Measurements from ENCODE around the gene CC2D2A.
"Not testable (repeated sequence)": the region's sequence is repeated elsewhere in the genome, so short reads cannot be mapped to it uniquely, and the experiment has no call there.

Gene CC2D2A

GRCh38 chr4:15558561-15558960 lies 88.9 kb downstream of the CC2D2A start:
- no peak for DNase-seq (ENCODE audit: low read depth)

GRCh38 chr4:15562114-15562513 lies 92.4 kb downstream of the CC2D2A start:
- DNase-seq (ENCODE audit: low read depth) = no peak

- DNase-seq (ENCODE audit: low read depth) = no peak
Measured at GRCh38 chr4:15562623-15563022, 92.9 kb downstream of the CC2D2A start.

DNA sequence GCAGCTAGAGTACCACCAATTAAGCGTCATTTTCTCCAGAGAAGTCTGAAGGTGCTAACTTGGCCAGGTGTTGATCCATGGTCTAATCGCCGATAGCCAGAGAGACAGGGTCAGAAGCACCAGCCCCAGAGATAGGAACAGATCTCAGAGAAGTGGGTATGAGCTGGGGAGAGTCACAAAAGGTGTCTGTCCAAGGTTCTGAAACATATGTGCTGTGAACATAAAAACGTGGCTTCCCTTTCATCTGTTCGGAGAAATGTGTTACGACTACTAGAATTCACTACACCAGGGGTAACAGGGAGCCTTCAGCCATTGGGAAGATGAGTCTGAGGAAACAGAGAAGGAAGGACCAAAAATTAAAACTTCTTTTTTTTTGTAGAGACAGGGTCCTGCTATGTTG lies 94.2 kb downstream of the CC2D2A start:
- DNase-seq (ENCODE audit: low read depth) = no peak

- DNase-seq (ENCODE audit: low read depth) = no peak
Measured at GRCh38 chr4:15568821-15569220, 99.1 kb downstream of the CC2D2A start.

GRCh38 chr4:15569746-15570145 lies 100.1 kb downstream of the CC2D2A start:
- DNase-seq (ENCODE audit: low read depth) = no peak

GRCh38 chr4:15575966-15576365 lies 106.3 kb downstream of the CC2D2A start:
- no peak for DNase-seq (ENCODE audit: low read depth)

GRCh38 chr4:15577508-15577907 lies 107.8 kb downstream of the CC2D2A start:
- no peak for DNase-seq (ENCODE audit: low read depth)

DNA sequence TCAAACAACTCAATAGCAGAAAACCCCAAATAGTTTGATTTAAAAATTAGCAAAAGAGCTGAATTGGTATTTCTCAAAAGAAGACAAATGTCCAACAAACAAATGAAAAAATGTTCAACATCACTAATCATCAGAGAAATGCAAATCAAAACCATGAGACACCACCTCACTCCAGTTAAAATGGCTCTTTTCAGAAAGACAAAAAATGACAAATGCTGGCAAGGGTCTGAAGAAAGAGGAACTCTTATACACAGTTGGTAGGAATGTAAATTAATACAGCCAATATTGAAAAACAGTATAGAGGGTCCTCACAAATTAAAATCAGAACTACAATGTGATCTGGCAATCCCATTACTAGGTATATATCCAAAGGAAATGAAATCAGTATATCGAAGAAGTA lies 115.1 kb downstream of the CC2D2A start:
- DNase-seq (ENCODE audit: low read depth) = no peak

DNA sequence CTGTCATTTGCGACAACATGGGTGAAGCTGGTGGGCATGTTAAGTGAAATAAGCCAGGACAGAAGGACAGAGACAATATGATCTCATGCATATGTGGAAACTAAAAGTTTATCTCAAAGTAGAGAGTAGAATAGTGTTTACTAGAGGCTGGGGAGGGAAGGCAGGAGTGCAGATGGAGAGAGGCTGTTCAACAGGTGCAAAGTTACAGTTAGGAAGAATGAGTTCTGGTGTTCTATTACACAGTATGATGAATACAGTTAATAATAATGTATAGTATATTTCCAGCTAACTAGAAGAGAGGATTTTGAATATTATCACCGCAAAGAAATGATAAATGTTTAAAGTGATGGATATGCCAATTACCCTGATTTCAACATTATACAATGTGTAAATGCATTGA lies 115.6 kb downstream of the CC2D2A start:
- DNase-seq (ENCODE audit: low read depth) = no peak

DNA sequence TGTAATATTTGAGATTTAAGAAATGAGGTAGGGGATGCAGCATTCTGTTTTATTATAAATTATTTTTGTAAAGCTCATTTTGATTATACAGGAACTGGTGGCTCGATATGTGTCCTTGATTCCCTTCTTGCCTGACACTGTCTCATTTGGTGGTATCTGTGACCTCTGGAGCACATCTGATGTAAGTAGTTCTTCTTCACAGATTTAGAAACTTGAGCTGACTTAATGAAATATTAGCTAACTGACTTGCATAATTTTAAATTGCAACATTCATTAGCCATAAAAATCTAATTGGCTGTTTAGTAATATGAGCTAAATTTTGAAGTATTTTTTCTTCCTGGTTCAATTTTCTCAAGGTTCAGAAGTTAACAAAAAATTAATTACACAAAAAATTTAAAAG lies 116.4 kb downstream of the CC2D2A start:
- no peak for DNase-seq (ENCODE audit: low read depth)

DNA sequence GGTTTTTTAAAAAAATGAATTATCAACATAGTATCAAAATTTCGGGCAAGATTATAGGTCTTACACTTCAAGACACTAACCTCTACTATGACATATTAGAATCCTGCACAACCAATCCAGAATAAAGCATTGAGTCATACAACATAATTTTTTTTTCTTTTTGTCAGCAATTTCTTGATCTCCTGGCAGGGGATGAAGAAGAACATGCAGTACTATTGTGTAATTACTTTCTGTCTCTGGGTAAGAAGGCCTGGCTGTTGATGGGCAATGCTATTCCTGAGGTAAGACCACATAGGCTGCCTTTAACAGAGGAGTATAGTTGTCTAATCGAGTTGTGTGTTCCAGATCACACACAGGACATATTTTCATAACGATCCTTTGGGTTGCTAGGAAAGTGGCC lies 118.0 kb downstream of the CC2D2A start:
- DNase-seq (ENCODE audit: low read depth) = no peak

GRCh38 chr4:15592799-15593198 lies 123.1 kb downstream of the CC2D2A start:
- no peak for DNase-seq (ENCODE audit: low read depth)

- no peak for DNase-seq (ENCODE audit: low read depth)
Measured at GRCh38 chr4:15598644-15599043, 129.0 kb downstream of the CC2D2A start.

DNA sequence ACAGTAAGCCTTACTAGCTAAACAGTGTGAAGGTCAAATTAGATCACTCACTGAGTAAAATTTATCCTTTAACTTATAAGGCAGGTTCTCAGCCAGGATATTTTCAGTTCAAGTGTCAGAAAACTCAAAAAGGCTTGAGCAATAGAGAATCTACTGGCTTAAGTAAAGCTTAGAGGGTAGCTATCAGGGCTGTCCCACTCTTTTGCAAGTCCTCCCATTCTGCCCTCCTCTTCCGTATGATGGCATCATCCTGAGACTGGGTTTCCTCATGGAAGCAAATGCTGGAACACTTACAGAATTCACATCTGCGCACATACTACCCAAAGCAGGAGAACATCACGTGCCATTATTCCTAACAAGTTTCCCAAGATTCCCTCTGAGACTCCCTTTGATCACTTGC lies 130.5 kb downstream of the CC2D2A start:
- DNase-seq (ENCODE audit: low read depth) = no peak

DNA sequence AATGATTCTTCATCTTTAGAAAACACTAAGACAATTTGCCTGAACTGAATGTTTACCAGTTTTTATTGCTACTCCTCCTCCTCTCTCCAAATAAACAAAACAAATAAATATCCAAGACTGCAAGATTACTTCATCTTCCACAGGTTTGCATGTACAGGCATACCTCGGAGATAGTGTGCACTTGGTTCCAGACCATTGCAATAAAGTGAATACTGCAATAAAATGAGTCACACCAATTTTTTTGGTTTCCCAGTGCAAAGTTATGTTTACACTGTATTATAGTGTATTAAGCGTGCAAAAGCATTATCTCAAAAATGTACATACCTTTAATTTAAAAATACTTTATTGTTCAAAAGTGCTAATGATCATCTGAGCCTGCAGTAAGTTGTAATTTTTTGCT lies 132.2 kb downstream of the CC2D2A start:
- no peak for DNase-seq (ENCODE audit: low read depth)

DNA sequence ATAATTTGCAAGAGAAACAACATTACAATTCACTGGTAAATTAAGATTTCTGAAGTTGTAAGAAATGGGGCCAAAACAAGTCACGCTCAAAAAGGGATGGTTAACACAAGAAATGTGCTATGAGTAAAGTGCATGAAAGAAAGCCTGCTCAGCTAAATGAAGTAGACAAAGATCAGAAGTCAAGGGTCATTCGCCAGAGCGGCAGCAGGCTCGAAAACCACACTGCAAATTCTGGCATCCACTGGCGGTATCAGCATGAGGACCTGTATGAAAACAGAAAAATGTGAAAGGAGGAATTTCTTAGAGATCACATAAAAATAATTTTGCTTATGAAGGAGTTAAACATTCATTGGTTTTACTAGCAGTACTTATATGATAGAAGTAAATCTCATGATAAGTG lies 135.9 kb downstream of the CC2D2A start:
- DNase-seq (ENCODE audit: low read depth) = no peak

- DNase-seq (ENCODE audit: low read depth) = no peak
Measured at GRCh38 chr4:15610855-15611254, 141.2 kb downstream of the CC2D2A start.

- no peak for DNase-seq (ENCODE audit: low read depth)
Measured at GRCh38 chr4:15612136-15612535, 142.5 kb downstream of the CC2D2A start.

- not testable (repeated sequence) for DNase-seq (ENCODE audit: low read depth)
Measured at GRCh38 chr4:15614891-15615290, 145.2 kb downstream of the CC2D2A start.

GRCh38 chr4:15617407-15617806 lies 147.7 kb downstream of the CC2D2A start:
- DNase-seq (ENCODE audit: low read depth) = not testable (repeated sequence)

GRCh38 chr4:15636818-15637217 lies 167.1 kb downstream of the CC2D2A start:
- no peak for DNase-seq (ENCODE audit: low read depth)

DNA sequence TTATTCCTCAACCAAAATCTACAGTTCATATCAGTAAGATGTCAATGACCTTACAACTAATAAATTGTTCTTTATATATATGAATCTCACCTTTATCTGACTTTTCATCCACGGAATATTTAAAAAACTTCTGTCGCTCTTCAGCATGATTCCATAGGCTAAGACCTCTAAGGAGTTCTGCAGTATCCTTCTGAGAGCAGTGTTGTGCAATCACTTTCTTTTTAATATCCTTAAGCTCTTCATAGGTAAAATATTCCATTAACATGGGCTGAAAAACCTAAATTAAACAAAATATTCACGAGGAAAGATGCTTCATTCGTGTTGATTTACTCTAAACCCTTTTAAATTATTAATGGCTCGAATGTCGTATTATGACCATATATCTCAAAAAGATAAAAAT lies 168.7 kb downstream of the CC2D2A start:
- DNase-seq (ENCODE audit: low read depth) = no peak

DNA sequence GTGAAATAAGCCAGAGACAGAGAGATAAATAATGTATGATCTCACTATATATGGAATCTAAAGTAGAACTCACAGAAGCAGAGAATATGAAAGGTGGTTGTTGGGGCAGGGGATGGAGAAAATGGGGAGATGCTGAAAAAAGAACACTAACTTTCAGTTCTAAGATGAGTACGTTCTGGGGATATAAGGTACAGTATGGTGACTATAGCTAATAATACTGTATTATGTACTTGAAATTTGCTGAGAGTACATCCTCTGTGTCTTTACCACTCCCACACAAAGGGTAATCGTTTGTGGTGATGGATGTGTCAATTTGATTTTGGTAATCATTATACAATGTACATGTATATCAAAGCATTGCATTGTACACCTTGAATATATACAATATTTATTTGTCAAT lies 178.9 kb downstream of the CC2D2A start:
- DNase-seq (ENCODE audit: low read depth) = no peak

DNA sequence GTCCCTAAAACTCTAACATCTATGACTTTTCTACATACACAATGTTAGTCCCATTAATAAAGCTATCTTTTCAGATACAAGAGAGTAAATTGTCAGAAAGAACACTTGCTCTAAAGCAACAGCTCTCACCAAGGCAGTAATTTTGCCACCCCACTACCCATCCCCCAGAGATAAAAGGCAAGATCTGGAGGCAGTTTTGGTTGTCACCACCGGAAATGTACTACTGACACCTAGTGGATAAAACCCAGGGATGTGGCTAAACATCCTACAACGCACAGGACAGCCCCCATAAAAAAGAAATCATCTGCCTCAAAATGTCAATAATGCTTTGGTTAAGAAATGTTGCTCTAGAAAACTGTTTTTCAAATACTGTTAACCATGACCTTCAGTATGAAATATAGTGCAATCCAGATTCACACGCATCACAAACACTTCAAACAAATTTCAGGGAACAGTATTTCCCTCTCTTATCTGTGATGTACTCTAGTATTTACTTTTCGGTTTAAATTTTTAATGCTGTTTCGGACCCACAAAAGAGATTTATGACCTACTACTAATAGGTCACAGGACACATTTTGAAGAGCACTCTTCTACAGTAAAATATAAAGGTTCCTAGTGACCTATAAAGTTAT lies 180.3 kb downstream of the CC2D2A start:
- peak; percentile 23 for DNase-seq (ENCODE audit: low read depth)

Measured in HS-27A (cell line).